Fibroblast of villous mesenchyme (primary cell): ENCODE results near the gene ABCC9. TPM values are rescaled to one million over a fixed set of nuclear protein-coding genes. Genes with fewer than 3 reads are reported as not detected.
"Not testable (repeated sequence)": the region's sequence is repeated elsewhere in the genome, so short reads cannot be mapped to it uniquely, and the experiment has no call there.

ENCODE experiments used
- DNase-seq: peaks from one replicate; pipeline ENCODE4 v3.0.0-alpha.2; 2010; ENCODE audit warnings: low read depth
- H3K4me3 ChIP-seq: 2 replicates; pipeline ENCODE4 v1.5.1; 2011; ENCODE audit warnings: low read depth, mild to moderate bottlenecking, low read length
- total RNA-seq: library from RNA; depleted of rRNA; stranded (reverse); fragments of >200 nt; gene quantifications from 2 replicates; pipeline ENCODE4 v1.2.3, GENCODE V29; 2012
- TF ChIP-seq, protein P1 (sequence below): IDR thresholded peaks from 2 replicates; pipeline ENCODE4 v1.5.1; 2012; ENCODE audit warnings: low read depth, mild to moderate bottlenecking, low read length; ENCODE audit not compliant: insufficient read depth

The ABCC9 gene
- total RNA-seq, 1 donor, result 12.1 TPM

GRCh38 chr12:21809100-21809499 lies 132.1 kb downstream of the ABCC9 start:
- no peak for DNase-seq
- TF ChIP-seq, protein P1, sequence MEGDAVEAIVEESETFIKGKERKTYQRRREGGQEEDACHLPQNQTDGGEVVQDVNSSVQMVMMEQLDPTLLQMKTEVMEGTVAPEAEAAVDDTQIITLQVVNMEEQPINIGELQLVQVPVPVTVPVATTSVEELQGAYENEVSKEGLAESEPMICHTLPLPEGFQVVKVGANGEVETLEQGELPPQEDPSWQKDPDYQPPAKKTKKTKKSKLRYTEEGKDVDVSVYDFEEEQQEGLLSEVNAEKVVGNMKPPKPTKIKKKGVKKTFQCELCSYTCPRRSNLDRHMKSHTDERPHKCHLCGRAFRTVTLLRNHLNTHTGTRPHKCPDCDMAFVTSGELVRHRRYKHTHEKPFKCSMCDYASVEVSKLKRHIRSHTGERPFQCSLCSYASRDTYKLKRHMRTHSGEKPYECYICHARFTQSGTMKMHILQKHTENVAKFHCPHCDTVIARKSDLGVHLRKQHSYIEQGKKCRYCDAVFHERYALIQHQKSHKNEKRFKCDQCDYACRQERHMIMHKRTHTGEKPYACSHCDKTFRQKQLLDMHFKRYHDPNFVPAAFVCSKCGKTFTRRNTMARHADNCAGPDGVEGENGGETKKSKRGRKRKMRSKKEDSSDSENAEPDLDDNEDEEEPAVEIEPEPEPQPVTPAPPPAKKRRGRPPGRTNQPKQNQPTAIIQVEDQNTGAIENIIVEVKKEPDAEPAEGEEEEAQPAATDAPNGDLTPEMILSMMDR, result no peak
- no peak overlapping the region for H3K4me3 ChIP-seq

DNA sequence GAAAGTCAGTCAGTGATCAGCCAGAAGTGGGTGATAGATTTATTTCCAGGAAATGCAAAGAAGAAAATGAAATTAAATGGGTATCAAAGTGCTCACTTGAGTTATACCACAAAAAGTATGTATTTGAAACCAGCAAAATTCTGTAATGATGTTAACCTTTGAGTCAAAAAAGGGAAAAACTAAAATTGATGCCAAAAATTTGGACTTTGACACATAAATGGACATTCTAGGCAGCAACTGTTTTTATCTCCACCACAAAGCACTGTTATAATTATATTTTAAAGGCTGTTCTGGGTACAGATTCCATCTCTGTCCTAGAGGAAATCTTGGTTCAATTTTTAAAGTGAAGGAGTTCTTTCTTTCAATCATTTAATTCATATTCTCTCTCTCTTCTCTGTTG lies 135.0 kb downstream of the ABCC9 start:
- TF ChIP-seq, protein P1, result no peak
- no peak for DNase-seq
- H3K4me3 ChIP-seq, result no peak overlapping the region

- TF ChIP-seq, protein P1, result no peak
- no peak for DNase-seq
- H3K4me3 ChIP-seq, result no peak overlapping the region
Measured at GRCh38 chr12:21801522-21802288, 139.5 kb downstream of the ABCC9 start.

GRCh38 chr12:21800011-21800410 lies 141.2 kb downstream of the ABCC9 start:
- no peak overlapping the region for H3K4me3 ChIP-seq
- no peak for DNase-seq
- TF ChIP-seq, protein P1, result no peak

- H3K4me3 ChIP-seq, result no peak overlapping the region
- TF ChIP-seq, protein P1, result no peak
- DNase-seq, result no peak
Measured at GRCh38 chr12:21797539-21797938, 143.7 kb downstream of the ABCC9 start.

DNA sequence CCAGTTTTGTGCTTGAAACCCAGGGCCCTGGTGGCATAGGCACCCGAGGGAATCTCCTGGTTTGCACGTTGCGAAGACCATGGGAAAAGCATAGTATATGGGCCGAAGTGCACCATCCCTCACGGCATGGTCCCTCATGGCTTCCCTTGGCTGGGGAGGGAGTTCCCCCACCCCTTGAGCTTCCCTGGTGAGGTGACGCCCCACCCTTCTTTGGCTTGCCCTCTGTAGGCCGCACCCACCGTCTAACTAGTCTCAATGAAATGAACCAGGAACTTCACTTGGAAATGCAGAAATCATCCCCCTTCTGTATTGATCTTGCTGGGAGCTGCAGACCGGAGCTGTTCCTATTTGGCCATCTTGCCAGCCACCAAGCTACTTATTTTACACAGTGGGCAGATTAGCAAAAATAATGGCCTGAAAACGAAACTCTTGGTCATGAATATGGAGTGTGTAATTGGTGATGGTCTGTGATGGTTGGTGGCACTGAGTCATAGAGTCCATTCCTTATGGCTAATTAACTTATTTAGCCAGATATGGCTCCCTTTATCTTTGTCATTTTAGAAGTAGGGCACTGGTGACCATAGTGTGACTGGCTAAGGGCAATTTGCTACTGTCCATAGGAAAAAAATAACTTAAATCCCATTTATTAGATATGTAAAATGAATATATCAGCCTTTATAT lies 145.4 kb downstream of the ABCC9 start:
- H3K4me3 ChIP-seq, result no peak overlapping the region
- DNase-seq, result no peak
- TF ChIP-seq, protein P1, result no peak

DNA sequence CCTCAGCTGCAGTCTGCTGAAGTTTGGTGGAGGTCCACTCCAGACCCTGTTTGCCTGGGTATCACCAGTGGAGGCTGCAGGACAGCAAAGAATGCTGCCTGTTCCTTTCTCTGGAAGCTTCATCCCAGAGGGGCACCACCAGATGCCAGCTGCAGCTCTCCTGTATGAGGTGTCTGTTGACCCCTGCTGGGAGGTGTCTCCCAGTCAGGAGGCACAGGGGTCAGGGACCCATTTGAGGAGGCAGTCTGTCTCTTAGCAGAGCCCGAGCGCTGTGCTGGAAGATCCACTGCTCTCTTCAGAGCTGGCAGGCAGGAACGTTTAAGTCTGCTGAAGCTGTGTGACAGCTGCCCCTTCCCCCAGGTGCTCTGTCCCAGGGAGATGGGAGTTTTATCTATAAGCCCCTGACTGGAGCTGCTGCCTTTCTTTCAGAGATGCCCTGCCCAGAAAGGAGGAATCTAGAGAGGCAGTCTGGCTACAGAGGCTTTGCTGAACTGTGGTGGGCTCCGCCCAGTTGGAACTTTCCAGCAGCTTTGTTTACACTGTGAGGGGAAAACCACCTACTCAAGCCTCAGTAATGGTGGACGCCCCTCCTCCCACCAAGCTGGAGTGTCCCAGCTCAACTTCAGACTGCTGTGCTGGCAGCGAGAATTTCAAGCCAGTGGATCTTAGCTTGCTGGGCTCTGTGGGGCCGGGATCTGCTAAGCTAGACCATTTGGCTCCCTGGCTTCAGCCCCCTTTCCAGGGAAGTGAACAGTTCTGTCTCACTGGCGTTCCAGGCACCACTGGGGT lies 146.2 kb downstream of the ABCC9 start:
- not testable (repeated sequence) for H3K4me3 ChIP-seq, DNase-seq

GRCh38 chr12:21789687-21790086 lies 151.5 kb downstream of the ABCC9 start:
- H3K4me3 ChIP-seq, DNase-seq: not testable (repeated sequence)
